ENCODE measurements around the gene BAHCC1.

GRCh38 chr17:81347437-81347836 is 47.8 kb upstream of the BAHCC1 start:
- TF ChIP-seq, protein P1, sequence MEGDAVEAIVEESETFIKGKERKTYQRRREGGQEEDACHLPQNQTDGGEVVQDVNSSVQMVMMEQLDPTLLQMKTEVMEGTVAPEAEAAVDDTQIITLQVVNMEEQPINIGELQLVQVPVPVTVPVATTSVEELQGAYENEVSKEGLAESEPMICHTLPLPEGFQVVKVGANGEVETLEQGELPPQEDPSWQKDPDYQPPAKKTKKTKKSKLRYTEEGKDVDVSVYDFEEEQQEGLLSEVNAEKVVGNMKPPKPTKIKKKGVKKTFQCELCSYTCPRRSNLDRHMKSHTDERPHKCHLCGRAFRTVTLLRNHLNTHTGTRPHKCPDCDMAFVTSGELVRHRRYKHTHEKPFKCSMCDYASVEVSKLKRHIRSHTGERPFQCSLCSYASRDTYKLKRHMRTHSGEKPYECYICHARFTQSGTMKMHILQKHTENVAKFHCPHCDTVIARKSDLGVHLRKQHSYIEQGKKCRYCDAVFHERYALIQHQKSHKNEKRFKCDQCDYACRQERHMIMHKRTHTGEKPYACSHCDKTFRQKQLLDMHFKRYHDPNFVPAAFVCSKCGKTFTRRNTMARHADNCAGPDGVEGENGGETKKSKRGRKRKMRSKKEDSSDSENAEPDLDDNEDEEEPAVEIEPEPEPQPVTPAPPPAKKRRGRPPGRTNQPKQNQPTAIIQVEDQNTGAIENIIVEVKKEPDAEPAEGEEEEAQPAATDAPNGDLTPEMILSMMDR (IDR thresholded peaks at IDR 0.05): no peak
- TF ChIP-seq POLR2AphosphoS5 (IDR thresholded peaks at IDR 0.05) (no peak), POLR2A (IDR thresholded peaks at IDR 0.05) (no peak)

Measured in prostate gland (tissue), 2 donors.